Body of pancreas (tissue), 4 donors: Measurements from ENCODE around the gene PCSK6. TPM values are rescaled to one million over a fixed set of nuclear protein-coding genes. Genes with fewer than 3 reads are reported as not detected.
"Not testable (repeated sequence)": the region's sequence is repeated elsewhere in the genome, so short reads cannot be mapped to it uniquely, and the experiment has no call there.

Experiments used
- ATAC-seq: fragments of 150-250 bp; one replicate; pipeline ENCODE4 v1.9.1; 2016
- DNase-seq, 4 donors: peaks; one replicate each; pipeline ENCODE4 v3.0.0-alpha.2; 2019
- H3K27ac ChIP-seq, 4 donors: fragments of 200-600 bp; sonication (generic); 1 replicate in 3 of 4; 2 replicates in 1 of 4; pipeline versions ENCODE4 v1.5.1 to v1.6.1; 2016 to 2019; ENCODE audit warnings: mild to moderate bottlenecking in 1 of 4, mixed read lengths in 1 of 4, moderate library complexity in 1 of 4
- H3K27me3 ChIP-seq, 2 donors: fragments of 200-600 bp; sonication (generic); one replicate each; pipeline ENCODE4 v1.6.0; 2016; ENCODE audit warnings: mild to moderate bottlenecking in 1 of 2
- H3K36me3 ChIP-seq, 2 donors: fragments of 200-600 bp; sonication (generic); replicated peaks in 1 of 2; 2 replicates each; pipeline ENCODE4 v1.5.1; 2016; ENCODE audit warnings: low read depth in 2 of 2; ENCODE audit not compliant: insufficient read depth in 1 of 2
- H3K4me1 ChIP-seq: fragments of 200-600 bp; sonication (generic); one replicate; pipeline ENCODE4 v1.6.0; 2016
- H3K4me3 ChIP-seq, 2 donors: fragments of 200-600 bp; sonication (generic); 1 replicate in 1 of 2; 2 replicates in 1 of 2; pipeline ENCODE4 v1.5.1; 2016 to 2019
- H3K9me3 ChIP-seq, 3 donors: fragments of 200-600 bp; sonication (generic); 1 replicate in 2 of 3; 2 replicates in 1 of 3; pipeline ENCODE4 v1.5.1; 2016
- CTCF ChIP-seq, 7 experiments: fragments of 450-650 bp in 4 of 7; fragments of 200-600 bp in 3 of 7; sonication (generic) in 3 of 7; IDR thresholded peaks; one replicate each; pipeline ENCODE4 v1.5.1; 2016 to 2019; ENCODE audit warnings: antibody characterized with exemption in 7 of 7
- POLR2A ChIP-seq, 3 donors: fragments of 450-650 bp; IDR thresholded peaks; one replicate each; pipeline ENCODE4 v1.6.1; 2016; ENCODE audit warnings: antibody characterized with exemption in 3 of 3, mild to moderate bottlenecking in 2 of 3
- WGBS, 2 donors: methylation state at CpG; one replicate each; pipeline ENCODE4 v1.1.5; 2017; 5-methylcytosine and 5-hydroxymethylcytosine counted together
- intact Hi-C: fragments of 100-400 bp; cut with DNase I; formaldehyde crosslinking; loops from one replicate; pipeline ENCODE4 v1.15.1; 2023
- total RNA-seq, 2 donors: library from RNA; depleted of rRNA; stranded (reverse); fragments of >200 nt; gene quantifications; one replicate each; pipeline ENCODE4 v1.1.0, GENCODE V29; 2016

Gene PCSK6
- total RNA-seq, 2 donors from 2014 or later: 8.9 to 10.1 TPM

GRCh38 chr15:101456057-101456739 is 33.3 kb downstream of the PCSK6 start:
- DNase-seq: no peak
- Histone ChIP-seq H3K4me3 (no peak overlapping the region), H3K27ac (no peak overlapping the region), H3K27me3 (no peaks in the 10 kb centered on the region), H3K4me1 (peaks cover 16% of the 10 kb centered on the region), H3K9me3 (no peaks in the 10 kb centered on the region), H3K36me3 (no peaks in the 10 kb centered on the region)
- intact Hi-C loops: no loop called here
- TF ChIP-seq POLR2A (IDR thresholded peaks at IDR 0.05) (no peak), CTCF (IDR thresholded peaks at IDR 0.05) (no peak)
- ATAC-seq: no peak
- 77 to 84% methylated on average over 14 of the region's 14 CpGs for whole genome bisulfite sequencing, 2 donors

GRCh38 chr15:101455291-101456025 is 34.0 kb downstream of the PCSK6 start:
- intact Hi-C loops: no loop called here
- H3K36me3 ChIP-seq: no peaks in the 10 kb centered on the region
- no peak for TF ChIP-seq CTCF (IDR thresholded peaks at IDR 0.05)
- TF ChIP-seq POLR2A (IDR thresholded peaks at IDR 0.05): no peak
- H3K4me1 ChIP-seq: peaks cover 18% of the 10 kb centered on the region
- H3K9me3 ChIP-seq: no peaks in the 10 kb centered on the region
- ATAC-seq (no peak), DNase-seq (peak in 1 of 4 donors; percentile 19)
- H3K27ac ChIP-seq: no peak overlapping the region
- H3K4me3 ChIP-seq: no peak overlapping the region
- H3K27me3 ChIP-seq: no peaks in the 10 kb centered on the region
- WGBS, 2 donors: 64 to 70% methylated on average over 9 to 11 of the region's 11 CpGs

- H3K27me3 ChIP-seq, intact Hi-C loops: not testable (repeated sequence)
- H3K4me1 ChIP-seq: peaks cover 18% of the 10 kb centered on the region
Measured at GRCh38 chr15:101454781-101455180, 34.7 kb downstream of the PCSK6 start.

GRCh38 chr15:101454365-101454764 is 35.1 kb downstream of the PCSK6 start:
- Histone ChIP-seq H3K4me1 (peaks cover 18% of the 10 kb centered on the region), H3K27me3 (no peaks in the 10 kb centered on the region), H3K27ac (no peak overlapping the region), H3K36me3 (no peaks in the 10 kb centered on the region), H3K9me3 (no peaks in the 10 kb centered on the region), H3K4me3 (no peak overlapping the region)
- ATAC-seq (no peak), DNase-seq (no peak)
- 78 to 81% methylated on average over 8 of the region's 8 CpGs for WGBS, 2 donors
- intact Hi-C loops: no loop called here
- no peak for TF ChIP-seq POLR2A (IDR thresholded peaks at IDR 0.05)
- no peak for TF ChIP-seq CTCF (IDR thresholded peaks at IDR 0.05)

More at GRCh38 chr15:101454781-101455180, 34.7 kb downstream of the PCSK6 start:
- H3K9me3 ChIP-seq, DNase-seq, H3K36me3 ChIP-seq, H3K27ac ChIP-seq, ATAC-seq, H3K4me3 ChIP-seq: not testable (repeated sequence)
- 95 to 98% methylated on average over 5 of the region's 5 CpGs for WGBS, 2 donors
